SK-N-SH treated with all-trans-retinoic acid at 6 μM for 48 hours (cell line): ENCODE results near the gene BLM.

ENCODE experiments used
- ATAC-seq: fragments of 200-7000 bp; cut with Tn5 transposase; 3 replicates; pipeline ENCODE4 v1.9.1; 2020; ENCODE audit warnings: mild to moderate bottlenecking, moderate library complexity
- ARNTL ChIP-seq: fragments of 450-650 bp; formaldehyde crosslinking; IDR thresholded peaks from 2 replicates; pipeline ENCODE4 v1.5.0; 2020; ENCODE audit warnings: low read depth, mild to moderate bottlenecking, moderate library complexity, borderline replicate concordance
- BACH2 ChIP-seq: fragments of 250-450 bp; sonication (Bioruptor Pico); IDR thresholded peaks from 2 replicates; pipeline ENCODE4 v1.9.0; 2021; ENCODE audit warnings: mild to moderate bottlenecking, borderline replicate concordance
- CSDC2 ChIP-seq: fragments of 250-450 bp; sonication (Bioruptor Pico); IDR thresholded peaks from 2 replicates; pipeline ENCODE4 v1.5.0; 2020; ENCODE audit warnings: mild to moderate bottlenecking, moderate library complexity
- ESRRG ChIP-seq: fragments of 250-450 bp; sonication (Bioruptor Pico); IDR thresholded peaks from 2 replicates; pipeline ENCODE4 v1.6.1; 2021; ENCODE audit warnings: mild to moderate bottlenecking
- GLIS3 ChIP-seq: fragments of 250-450 bp; sonication (Bioruptor Pico); IDR thresholded peaks from 2 replicates; pipeline ENCODE4 v1.5.0; 2020; ENCODE audit warnings: mild to moderate bottlenecking, moderate library complexity
- OSR1 ChIP-seq: fragments of 250-450 bp; sonication (Bioruptor Pico); IDR thresholded peaks from 2 replicates; pipeline ENCODE4 v1.8.0; 2022; ENCODE audit warnings: moderate library complexity, mild to moderate bottlenecking, inconsistent platforms
- PPARA ChIP-seq: fragments of 250-450 bp; sonication (Bioruptor Pico); IDR thresholded peaks from 2 replicates; pipeline ENCODE4 v1.5.0; 2020; ENCODE audit warnings: mild to moderate bottlenecking, borderline replicate concordance
- RARB ChIP-seq: fragments of 250-450 bp; sonication (Bioruptor Pico); IDR thresholded peaks from 2 replicates; pipeline ENCODE4 v1.8.0; 2021; ENCODE audit warnings: mild to moderate bottlenecking, moderate library complexity
- SNAI2 ChIP-seq: fragments of 250-450 bp; sonication (Bioruptor Pico); IDR thresholded peaks from 2 replicates; pipeline ENCODE4 v1.5.0; 2020; ENCODE audit warnings: mild to moderate bottlenecking, moderate library complexity
- TCF4 ChIP-seq: fragments of 250-450 bp; sonication (Bioruptor Pico); IDR thresholded peaks from 2 replicates; pipeline ENCODE4 v1.8.0; 2021; ENCODE audit warnings: mild to moderate bottlenecking, moderate library complexity, borderline replicate concordance
- TOX ChIP-seq: fragments of 250-450 bp; sonication (Bioruptor Pico); IDR thresholded peaks from 2 replicates; pipeline ENCODE4 v1.8.0; 2021; ENCODE audit warnings: mild to moderate bottlenecking, moderate library complexity, borderline replicate concordance
- ZC3H10 ChIP-seq: fragments of 250-450 bp; sonication (Bioruptor Pico); IDR thresholded peaks from 2 replicates; pipeline ENCODE4 v1.5.1; 2021; ENCODE audit warnings: mild to moderate bottlenecking, moderate library complexity
- ZFP3 ChIP-seq: fragments of 250-450 bp; sonication (Bioruptor Pico); IDR thresholded peaks from 2 replicates; pipeline ENCODE4 v1.5.0; 2020; ENCODE audit warnings: mild to moderate bottlenecking, moderate library complexity
- ZFP30 ChIP-seq: fragments of 450-650 bp; formaldehyde crosslinking; IDR thresholded peaks from 2 replicates; pipeline ENCODE4 v1.5.0; 2022; ENCODE audit warnings: mild to moderate bottlenecking, moderate library complexity
- ZNF565 ChIP-seq: fragments of 450-650 bp; formaldehyde crosslinking; conservative IDR thresholded peaks from 2 replicates; pipeline ENCODE4 v1.5.0; 2020; ENCODE audit warnings: low read depth, mild to moderate bottlenecking, moderate library complexity
- ZNF70 ChIP-seq: fragments of 450-650 bp; formaldehyde crosslinking; IDR thresholded peaks from 2 replicates; pipeline ENCODE4 v1.5.0; 2020; ENCODE audit warnings: mild to moderate bottlenecking, moderate library complexity
- ZNF8 ChIP-seq: fragments of 450-650 bp; formaldehyde crosslinking; IDR thresholded peaks from 2 replicates; pipeline ENCODE4 v1.5.0; 2020; ENCODE audit warnings: mild to moderate bottlenecking, moderate library complexity
- TF ChIP-seq, protein P1 (sequence below): fragments of 250-450 bp; sonication (Bioruptor Pico); IDR thresholded peaks from 2 replicates; pipeline ENCODE4 v1.8.0; 2020; ENCODE audit warnings: mild to moderate bottlenecking, moderate library complexity, borderline replicate concordance
- TF ChIP-seq, protein P2 (sequence below): fragments of 250-450 bp; sonication (Bioruptor Pico); IDR thresholded peaks from 2 replicates; pipeline ENCODE4 v1.5.1; 2021; ENCODE audit warnings: mild to moderate bottlenecking, moderate library complexity
- TF ChIP-seq, protein P3 (sequence below): fragments of 250-450 bp; sonication (Bioruptor Pico); IDR thresholded peaks from 2 replicates; pipeline ENCODE4 v1.8.0; 2021; ENCODE audit warnings: low read depth, mild to moderate bottlenecking, moderate library complexity, borderline replicate concordance
- TF ChIP-seq, protein P4 (sequence below): fragments of 250-450 bp; sonication (Bioruptor Pico); IDR thresholded peaks from 2 replicates; pipeline ENCODE4 v1.5.0; 2020; ENCODE audit warnings: mild to moderate bottlenecking, moderate library complexity
- TF ChIP-seq, protein P5 (sequence below): fragments of 250-450 bp; sonication (Bioruptor Pico); IDR thresholded peaks from 2 replicates; pipeline ENCODE4 v1.5.1; 2020; ENCODE audit warnings: low read depth, mild to moderate bottlenecking, moderate library complexity

The BLM gene

DNA sequence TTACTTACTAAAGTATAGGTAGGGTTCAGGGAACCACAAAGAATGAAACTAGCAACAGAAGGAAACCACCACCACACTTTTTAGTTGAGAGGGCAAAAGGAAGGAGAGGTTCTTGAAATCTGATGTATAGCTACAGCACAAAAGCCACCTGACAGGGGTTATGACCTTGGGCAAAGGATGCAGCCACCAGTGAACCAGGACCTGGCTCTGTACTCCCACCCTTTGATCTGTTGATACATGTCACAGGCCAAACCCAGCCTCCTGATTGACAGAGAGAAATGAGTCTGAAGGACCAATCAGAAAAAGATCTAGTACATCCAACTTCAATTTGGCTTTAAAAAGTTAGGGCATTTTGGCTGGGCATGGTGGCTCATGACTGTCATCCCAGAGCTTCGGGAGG, 20.0 kb upstream of the BLM start:
- TF ChIP-seq ZNF8 (CRISPR knock-in tag) (no peak), ARNTL (CRISPR knock-in tag) (no peak), ZFP3 (no peak), ZNF565 (no peak), BACH2 (CRISPR knock-in tag) (no peak), RARB (no peak), CSDC2 (CRISPR knock-in tag) (no peak), TOX (CRISPR knock-in tag) (no peak), OSR1 (CRISPR knock-in tag) (no peak), PPARA (no peak), ZC3H10 (CRISPR knock-in tag) (no peak), GLIS3 (CRISPR knock-in tag) (no peak), ZNF70 (CRISPR knock-in tag) (no peak)
- TF ChIP-seq, protein P1, sequence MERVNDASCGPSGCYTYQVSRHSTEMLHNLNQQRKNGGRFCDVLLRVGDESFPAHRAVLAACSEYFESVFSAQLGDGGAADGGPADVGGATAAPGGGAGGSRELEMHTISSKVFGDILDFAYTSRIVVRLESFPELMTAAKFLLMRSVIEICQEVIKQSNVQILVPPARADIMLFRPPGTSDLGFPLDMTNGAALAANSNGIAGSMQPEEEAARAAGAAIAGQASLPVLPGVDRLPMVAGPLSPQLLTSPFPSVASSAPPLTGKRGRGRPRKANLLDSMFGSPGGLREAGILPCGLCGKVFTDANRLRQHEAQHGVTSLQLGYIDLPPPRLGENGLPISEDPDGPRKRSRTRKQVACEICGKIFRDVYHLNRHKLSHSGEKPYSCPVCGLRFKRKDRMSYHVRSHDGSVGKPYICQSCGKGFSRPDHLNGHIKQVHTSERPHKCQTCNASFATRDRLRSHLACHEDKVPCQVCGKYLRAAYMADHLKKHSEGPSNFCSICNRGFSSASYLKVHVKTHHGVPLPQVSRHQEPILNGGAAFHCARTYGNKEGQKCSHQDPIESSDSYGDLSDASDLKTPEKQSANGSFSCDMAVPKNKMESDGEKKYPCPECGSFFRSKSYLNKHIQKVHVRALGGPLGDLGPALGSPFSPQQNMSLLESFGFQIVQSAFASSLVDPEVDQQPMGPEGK = no peak
- TF ChIP-seq, protein P2, sequence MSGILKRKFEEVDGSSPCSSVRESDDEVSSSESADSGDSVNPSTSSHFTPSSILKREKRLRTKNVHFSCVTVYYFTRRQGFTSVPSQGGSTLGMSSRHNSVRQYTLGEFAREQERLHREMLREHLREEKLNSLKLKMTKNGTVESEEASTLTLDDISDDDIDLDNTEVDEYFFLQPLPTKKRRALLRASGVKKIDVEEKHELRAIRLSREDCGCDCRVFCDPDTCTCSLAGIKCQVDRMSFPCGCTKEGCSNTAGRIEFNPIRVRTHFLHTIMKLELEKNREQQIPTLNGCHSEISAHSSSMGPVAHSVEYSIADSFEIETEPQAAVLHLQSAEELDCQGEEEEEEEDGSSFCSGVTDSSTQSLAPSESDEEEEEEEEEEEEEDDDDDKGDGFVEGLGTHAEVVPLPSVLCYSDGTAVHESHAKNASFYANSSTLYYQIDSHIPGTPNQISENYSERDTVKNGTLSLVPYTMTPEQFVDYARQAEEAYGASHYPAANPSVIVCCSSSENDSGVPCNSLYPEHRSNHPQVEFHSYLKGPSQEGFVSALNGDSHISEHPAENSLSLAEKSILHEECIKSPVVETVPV (CRISPR knock-in tag) = no peak
- ATAC-seq = no peak

DNA sequence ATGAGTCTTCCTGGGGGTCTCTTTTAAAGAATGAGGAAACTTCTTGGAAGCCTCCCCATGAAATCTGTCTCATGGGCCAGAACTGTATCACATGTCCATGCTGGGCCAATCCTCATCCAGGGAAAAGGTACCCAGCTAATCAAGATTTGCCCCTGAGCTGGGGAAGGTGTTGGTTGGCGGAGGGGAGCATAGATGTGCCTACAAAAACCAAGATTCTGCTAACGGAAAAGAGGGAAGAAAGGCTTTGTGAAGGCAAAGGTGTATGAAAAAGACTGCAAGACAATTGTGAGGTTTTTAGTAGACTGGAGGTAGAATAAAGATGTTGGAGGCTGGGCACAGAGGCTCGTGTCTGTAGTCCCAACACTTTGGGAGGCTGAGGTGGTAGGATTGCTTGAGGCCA, 18.5 kb upstream of the BLM start:
- ATAC-seq = no peak
- TF ChIP-seq ZFP30 (CRISPR knock-in tag) (no peak), SNAI2 (no peak), OSR1 (CRISPR knock-in tag) (no peak), ZC3H10 (CRISPR knock-in tag) (no peak), ARNTL (CRISPR knock-in tag) (no peak), TCF4 (CRISPR knock-in tag) (no peak), ZFP3 (no peak), ESRRG (no peak), GLIS3 (CRISPR knock-in tag) (no peak), ZNF565 (no peak), ZNF70 (CRISPR knock-in tag) (no peak)
- TF ChIP-seq, protein P2 (CRISPR knock-in tag) = no peak
- TF ChIP-seq, protein P3, sequence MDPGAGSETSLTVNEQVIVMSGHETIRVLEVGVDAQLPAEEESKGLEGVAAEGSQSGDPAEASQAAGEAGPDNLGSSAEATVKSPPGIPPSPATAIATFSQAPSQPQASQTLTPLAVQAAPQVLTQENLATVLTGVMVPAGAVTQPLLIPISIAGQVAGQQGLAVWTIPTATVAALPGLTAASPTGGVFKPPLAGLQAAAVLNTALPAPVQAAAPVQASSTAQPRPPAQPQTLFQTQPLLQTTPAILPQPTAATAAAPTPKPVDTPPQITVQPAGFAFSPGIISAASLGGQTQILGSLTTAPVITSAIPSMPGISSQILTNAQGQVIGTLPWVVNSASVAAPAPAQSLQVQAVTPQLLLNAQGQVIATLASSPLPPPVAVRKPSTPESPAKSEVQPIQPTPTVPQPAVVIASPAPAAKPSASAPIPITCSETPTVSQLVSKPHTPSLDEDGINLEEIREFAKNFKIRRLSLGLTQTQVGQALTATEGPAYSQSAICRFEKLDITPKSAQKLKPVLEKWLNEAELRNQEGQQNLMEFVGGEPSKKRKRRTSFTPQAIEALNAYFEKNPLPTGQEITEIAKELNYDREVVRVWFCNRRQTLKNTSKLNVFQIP (CRISPR knock-in tag) = no peak
- TF ChIP-seq, protein P4, sequence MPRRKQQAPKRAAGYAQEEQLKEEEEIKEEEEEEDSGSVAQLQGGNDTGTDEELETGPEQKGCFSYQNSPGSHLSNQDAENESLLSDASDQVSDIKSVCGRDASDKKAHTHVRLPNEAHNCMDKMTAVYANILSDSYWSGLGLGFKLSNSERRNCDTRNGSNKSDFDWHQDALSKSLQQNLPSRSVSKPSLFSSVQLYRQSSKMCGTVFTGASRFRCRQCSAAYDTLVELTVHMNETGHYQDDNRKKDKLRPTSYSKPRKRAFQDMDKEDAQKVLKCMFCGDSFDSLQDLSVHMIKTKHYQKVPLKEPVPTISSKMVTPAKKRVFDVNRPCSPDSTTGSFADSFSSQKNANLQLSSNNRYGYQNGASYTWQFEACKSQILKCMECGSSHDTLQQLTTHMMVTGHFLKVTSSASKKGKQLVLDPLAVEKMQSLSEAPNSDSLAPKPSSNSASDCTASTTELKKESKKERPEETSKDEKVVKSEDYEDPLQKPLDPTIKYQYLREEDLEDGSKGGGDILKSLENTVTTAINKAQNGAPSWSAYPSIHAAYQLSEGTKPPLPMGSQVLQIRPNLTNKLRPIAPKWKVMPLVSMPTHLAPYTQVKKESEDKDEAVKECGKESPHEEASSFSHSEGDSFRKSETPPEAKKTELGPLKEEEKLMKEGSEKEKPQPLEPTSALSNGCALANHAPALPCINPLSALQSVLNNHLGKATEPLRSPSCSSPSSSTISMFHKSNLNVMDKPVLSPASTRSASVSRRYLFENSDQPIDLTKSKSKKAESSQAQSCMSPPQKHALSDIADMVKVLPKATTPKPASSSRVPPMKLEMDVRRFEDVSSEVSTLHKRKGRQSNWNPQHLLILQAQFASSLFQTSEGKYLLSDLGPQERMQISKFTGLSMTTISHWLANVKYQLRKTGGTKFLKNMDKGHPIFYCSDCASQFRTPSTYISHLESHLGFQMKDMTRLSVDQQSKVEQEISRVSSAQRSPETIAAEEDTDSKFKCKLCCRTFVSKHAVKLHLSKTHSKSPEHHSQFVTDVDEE (CRISPR knock-in tag) = no peak
- TF ChIP-seq, protein P5, sequence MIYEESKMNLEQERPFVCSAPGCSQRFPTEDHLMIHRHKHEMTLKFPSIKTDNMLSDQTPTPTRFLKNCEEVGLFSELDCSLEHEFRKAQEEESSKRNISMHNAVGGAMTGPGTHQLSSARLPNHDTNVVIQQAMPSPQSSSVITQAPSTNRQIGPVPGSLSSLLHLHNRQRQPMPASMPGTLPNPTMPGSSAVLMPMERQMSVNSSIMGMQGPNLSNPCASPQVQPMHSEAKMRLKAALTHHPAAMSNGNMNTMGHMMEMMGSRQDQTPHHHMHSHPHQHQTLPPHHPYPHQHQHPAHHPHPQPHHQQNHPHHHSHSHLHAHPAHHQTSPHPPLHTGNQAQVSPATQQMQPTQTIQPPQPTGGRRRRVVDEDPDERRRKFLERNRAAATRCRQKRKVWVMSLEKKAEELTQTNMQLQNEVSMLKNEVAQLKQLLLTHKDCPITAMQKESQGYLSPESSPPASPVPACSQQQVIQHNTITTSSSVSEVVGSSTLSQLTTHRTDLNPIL (CRISPR knock-in tag) = no peak
